ENCODE measurements around the gene KIF6. TPM values are rescaled to one million over a fixed set of nuclear protein-coding genes. Genes with fewer than 3 reads are reported as not detected.

Gene KIF6
- total and polyA plus RNA-seq, 2 donors = 0.24 to 0.37 TPM

- Histone ChIP-seq H3K4me3 (ENCODE audit: low read length in 2 of 2) (no peak overlapping the region), H3K27ac (ENCODE audit: low read depth in 1 of 2, low read length in 1 of 2) (no peak overlapping the region), H3K9me3 (ENCODE audit: control insufficient read depth in 2 of 2, insufficient read depth in 1 of 2, low read length in 1 of 2) (no peaks in the 10 kb centered on the region), H3K27me3 (ENCODE audit: control insufficient read depth in 2 of 2, insufficient read depth in 1 of 2, low read length in 1 of 2) (peaks cover 0 to 13% of the 10 kb centered on the region in 2 donors), H3K36me3 (ENCODE audit: control insufficient read depth in 2 of 2, insufficient read depth in 2 of 2, low read length in 1 of 2) (no peaks in the 10 kb centered on the region), H3K4me1 (ENCODE audit: control insufficient read depth in 2 of 2, insufficient read depth in 2 of 2, low read length in 2 of 2) (peaks cover 6% of the 10 kb centered on the region in 2 donors)
- 92% methylated on average over 3 of the region's 3 CpGs for WGBS
- no peak for DNase-seq (ENCODE audit: low read depth in 6 of 9, low spot score in 9 of 9)
Measured at GRCh38 chr6:39307462-39307861, 417.7 kb downstream of the KIF6 start.

- H3K4me1 ChIP-seq (ENCODE audit: control insufficient read depth in 2 of 2, insufficient read depth in 2 of 2, low read length in 2 of 2) = peaks cover 6 to 7% of the 10 kb centered on the region in 2 donors
- no peaks in the 10 kb centered on the region for H3K36me3 ChIP-seq (ENCODE audit: control insufficient read depth in 2 of 2, insufficient read depth in 2 of 2, low read length in 1 of 2)
- no peak for DNase-seq (ENCODE audit: low read depth in 6 of 9, low spot score in 9 of 9)
- H3K4me3 ChIP-seq (ENCODE audit: low read length in 2 of 2) = no peak overlapping the region
- H3K27me3 ChIP-seq (ENCODE audit: control insufficient read depth in 2 of 2, insufficient read depth in 1 of 2, low read length in 1 of 2) = no peaks in the 10 kb centered on the region
- no peak overlapping the region for H3K27ac ChIP-seq (ENCODE audit: low read depth in 1 of 2, low read length in 1 of 2)
- no peaks in the 10 kb centered on the region for H3K9me3 ChIP-seq (ENCODE audit: control insufficient read depth in 2 of 2, insufficient read depth in 1 of 2, low read length in 1 of 2)
Measured at GRCh38 chr6:39304951-39305350, 420.3 kb downstream of the KIF6 start.

- Histone ChIP-seq H3K4me1 (ENCODE audit: control insufficient read depth in 2 of 2, insufficient read depth in 2 of 2, low read length in 2 of 2) (peaks cover 6 to 7% of the 10 kb centered on the region in 2 donors), H3K36me3 (ENCODE audit: control insufficient read depth in 2 of 2, insufficient read depth in 2 of 2, low read length in 1 of 2) (no peaks in the 10 kb centered on the region), H3K27me3 (ENCODE audit: control insufficient read depth in 2 of 2, insufficient read depth in 1 of 2, low read length in 1 of 2) (no peaks in the 10 kb centered on the region), H3K27ac (ENCODE audit: low read depth in 1 of 2, low read length in 1 of 2) (no peak overlapping the region), H3K9me3 (ENCODE audit: control insufficient read depth in 2 of 2, insufficient read depth in 1 of 2, low read length in 1 of 2) (no peaks in the 10 kb centered on the region), H3K4me3 (ENCODE audit: low read length in 2 of 2) (no peak overlapping the region)
- no peak for DNase-seq (ENCODE audit: low read depth in 6 of 9, low spot score in 9 of 9)
- WGBS = 91% methylated on average over 30 of the region's 30 CpGs
Measured at GRCh38 chr6:39303425-39304153, 421.6 kb downstream of the KIF6 start.

- peak overlapping the region in 1 of 2 donors; percentile 11 for H3K4me3 ChIP-seq (ENCODE audit: low read length in 2 of 2)
- peak overlapping the region in 1 of 2 donors; percentile 28 for H3K27ac ChIP-seq (ENCODE audit: low read depth in 1 of 2, low read length in 1 of 2)
- H3K36me3 ChIP-seq (ENCODE audit: control insufficient read depth in 2 of 2, insufficient read depth in 2 of 2, low read length in 1 of 2) = no peaks in the 10 kb centered on the region
- no peaks in the 10 kb centered on the region for H3K27me3 ChIP-seq (ENCODE audit: control insufficient read depth in 2 of 2, insufficient read depth in 1 of 2, low read length in 1 of 2)
- H3K9me3 ChIP-seq (ENCODE audit: control insufficient read depth in 2 of 2, insufficient read depth in 1 of 2, low read length in 1 of 2) = no peaks in the 10 kb centered on the region
- peak; percentile 62 to 94 (median 85) for DNase-seq (ENCODE audit: low read depth in 6 of 9, low spot score in 9 of 9)
- H3K4me1 ChIP-seq (ENCODE audit: control insufficient read depth in 2 of 2, insufficient read depth in 2 of 2, low read length in 2 of 2) = peaks cover 6 to 7% of the 10 kb centered on the region in 2 donors
- 10% methylated on average over 11 of the region's 11 CpGs for WGBS
Measured at GRCh38 chr6:39302669-39303424, 422.4 kb downstream of the KIF6 start.

GRCh38 chr6:39302011-39302410 is 423.2 kb downstream of the KIF6 start:
- Histone ChIP-seq H3K4me1 (ENCODE audit: control insufficient read depth in 2 of 2, insufficient read depth in 2 of 2, low read length in 2 of 2) (peaks cover 6 to 7% of the 10 kb centered on the region in 2 donors), H3K4me3 (ENCODE audit: low read length in 2 of 2) (no peak overlapping the region), H3K27me3 (ENCODE audit: control insufficient read depth in 2 of 2, insufficient read depth in 1 of 2, low read length in 1 of 2) (no peaks in the 10 kb centered on the region), H3K27ac (ENCODE audit: low read depth in 1 of 2, low read length in 1 of 2) (no peak overlapping the region), H3K9me3 (ENCODE audit: control insufficient read depth in 2 of 2, insufficient read depth in 1 of 2, low read length in 1 of 2) (no peaks in the 10 kb centered on the region), H3K36me3 (ENCODE audit: control insufficient read depth in 2 of 2, insufficient read depth in 2 of 2, low read length in 1 of 2) (no peaks in the 10 kb centered on the region)
- 97% methylated on average over 2 of the region's 2 CpGs for WGBS
- DNase-seq (ENCODE audit: low read depth in 6 of 9, low spot score in 9 of 9) = no peak

GRCh38 chr6:39301606-39302005 is 423.6 kb downstream of the KIF6 start:
- H3K9me3 ChIP-seq (ENCODE audit: control insufficient read depth in 2 of 2, insufficient read depth in 1 of 2, low read length in 1 of 2) = no peaks in the 10 kb centered on the region
- no peaks in the 10 kb centered on the region for H3K36me3 ChIP-seq (ENCODE audit: control insufficient read depth in 2 of 2, insufficient read depth in 2 of 2, low read length in 1 of 2)
- 97% methylated on average over 7 of the region's 7 CpGs for WGBS
- no peak overlapping the region for H3K4me3 ChIP-seq (ENCODE audit: low read length in 2 of 2)
- no peak overlapping the region for H3K27ac ChIP-seq (ENCODE audit: low read depth in 1 of 2, low read length in 1 of 2)
- no peaks in the 10 kb centered on the region for H3K27me3 ChIP-seq (ENCODE audit: control insufficient read depth in 2 of 2, insufficient read depth in 1 of 2, low read length in 1 of 2)
- no peak for DNase-seq (ENCODE audit: low read depth in 6 of 9, low spot score in 9 of 9)
- H3K4me1 ChIP-seq (ENCODE audit: control insufficient read depth in 2 of 2, insufficient read depth in 2 of 2, low read length in 2 of 2) = peaks cover 6 to 7% of the 10 kb centered on the region in 2 donors

- Histone ChIP-seq H3K9me3 (ENCODE audit: control insufficient read depth in 2 of 2, insufficient read depth in 1 of 2, low read length in 1 of 2) (no peaks in the 10 kb centered on the region), H3K4me1 (ENCODE audit: control insufficient read depth in 2 of 2, insufficient read depth in 2 of 2, low read length in 2 of 2) (peaks cover 6 to 7% of the 10 kb centered on the region in 2 donors), H3K27ac (ENCODE audit: low read depth in 1 of 2, low read length in 1 of 2) (no peak overlapping the region), H3K36me3 (ENCODE audit: control insufficient read depth in 2 of 2, insufficient read depth in 2 of 2, low read length in 1 of 2) (no peaks in the 10 kb centered on the region), H3K4me3 (ENCODE audit: low read length in 2 of 2) (no peak overlapping the region), H3K27me3 (ENCODE audit: control insufficient read depth in 2 of 2, insufficient read depth in 1 of 2, low read length in 1 of 2) (no peaks in the 10 kb centered on the region)
- no peak for DNase-seq (ENCODE audit: low read depth in 6 of 9, low spot score in 9 of 9)
- WGBS = 89% methylated on average over 6 of the region's 6 CpGs
Measured at GRCh38 chr6:39300739-39301138, 424.5 kb downstream of the KIF6 start.

GRCh38 chr6:39298061-39298460 is 427.1 kb downstream of the KIF6 start:
- no peak overlapping the region for H3K4me3 ChIP-seq (ENCODE audit: low read length in 2 of 2)
- no peaks in the 10 kb centered on the region for H3K27me3 ChIP-seq (ENCODE audit: control insufficient read depth in 2 of 2, insufficient read depth in 1 of 2, low read length in 1 of 2)
- peaks cover 5 to 6% of the 10 kb centered on the region in 2 donors for H3K4me1 ChIP-seq (ENCODE audit: control insufficient read depth in 2 of 2, insufficient read depth in 2 of 2, low read length in 2 of 2)
- no peaks in the 10 kb centered on the region for H3K9me3 ChIP-seq (ENCODE audit: control insufficient read depth in 2 of 2, insufficient read depth in 1 of 2, low read length in 1 of 2)
- 92% methylated on average over 10 of the region's 10 CpGs for WGBS
- H3K27ac ChIP-seq (ENCODE audit: low read depth in 1 of 2, low read length in 1 of 2) = no peak overlapping the region
- H3K36me3 ChIP-seq (ENCODE audit: control insufficient read depth in 2 of 2, insufficient read depth in 2 of 2, low read length in 1 of 2) = no peaks in the 10 kb centered on the region
- DNase-seq (ENCODE audit: low read depth in 6 of 9, low spot score in 9 of 9) = no peak
